ENCODE results near the gene MNAT1.

MNAT1 gene

GRCh38 chr14:60981633-60982455 is 247.3 kb downstream of the MNAT1 start:
- Histone ChIP-seq H4K20me1 (ENCODE audit: insufficient read depth, low read length) (no peaks in the 10 kb centered on the region), H3K4me2 (ENCODE audit: insufficient read depth, low read length) (peak overlapping the region; percentile 88), H3K9me3 (ENCODE audit: insufficient read depth, low read length, severe bottlenecking) (no peaks in the 10 kb centered on the region), H3K79me2 (ENCODE audit: insufficient read depth, low read length) (peaks cover 28% of the 10 kb centered on the region), H3K36me3 (ENCODE audit: insufficient read depth, low read length) (0 out of 2 replicates have a peak, but pooled peaks cover 4% of the 10 kb centered on the region), H3K4me3 (ENCODE audit: low read depth in 1 of 2, low read length in 2 of 2) (peak overlapping the region; percentile 84 to 93), H3K27me3 (ENCODE audit: insufficient read depth, low read length, poor library complexity) (no peaks in the 10 kb centered on the region), H2AFZ (ENCODE audit: low read depth, low read length) (peak overlapping the region; percentile 98), H3K27ac (ENCODE audit: low read length) (peak overlapping the region; percentile 76), H3K4me1 (ENCODE audit: insufficient read depth, low read length) (peaks cover 40% of the 10 kb centered on the region), H3K9ac (ENCODE audit: low read depth, low read length) (peak overlapping the region; percentile 68)
- no peak for TF ChIP-seq EZH2 (IDR thresholded peaks at IDR 0.05; ENCODE audit: borderline replicate concordance, low read depth, low read length, severe bottlenecking)
- TF ChIP-seq, protein P1, sequence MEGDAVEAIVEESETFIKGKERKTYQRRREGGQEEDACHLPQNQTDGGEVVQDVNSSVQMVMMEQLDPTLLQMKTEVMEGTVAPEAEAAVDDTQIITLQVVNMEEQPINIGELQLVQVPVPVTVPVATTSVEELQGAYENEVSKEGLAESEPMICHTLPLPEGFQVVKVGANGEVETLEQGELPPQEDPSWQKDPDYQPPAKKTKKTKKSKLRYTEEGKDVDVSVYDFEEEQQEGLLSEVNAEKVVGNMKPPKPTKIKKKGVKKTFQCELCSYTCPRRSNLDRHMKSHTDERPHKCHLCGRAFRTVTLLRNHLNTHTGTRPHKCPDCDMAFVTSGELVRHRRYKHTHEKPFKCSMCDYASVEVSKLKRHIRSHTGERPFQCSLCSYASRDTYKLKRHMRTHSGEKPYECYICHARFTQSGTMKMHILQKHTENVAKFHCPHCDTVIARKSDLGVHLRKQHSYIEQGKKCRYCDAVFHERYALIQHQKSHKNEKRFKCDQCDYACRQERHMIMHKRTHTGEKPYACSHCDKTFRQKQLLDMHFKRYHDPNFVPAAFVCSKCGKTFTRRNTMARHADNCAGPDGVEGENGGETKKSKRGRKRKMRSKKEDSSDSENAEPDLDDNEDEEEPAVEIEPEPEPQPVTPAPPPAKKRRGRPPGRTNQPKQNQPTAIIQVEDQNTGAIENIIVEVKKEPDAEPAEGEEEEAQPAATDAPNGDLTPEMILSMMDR (IDR thresholded peaks at IDR 0.05; ENCODE audit: borderline replicate concordance, extremely low read depth, low read length, poor library complexity, severe bottlenecking), result no peak
- no peak for ATAC-seq (ENCODE audit: insufficient read depth, low read depth)
- DNase-seq, result no peak

DNA sequence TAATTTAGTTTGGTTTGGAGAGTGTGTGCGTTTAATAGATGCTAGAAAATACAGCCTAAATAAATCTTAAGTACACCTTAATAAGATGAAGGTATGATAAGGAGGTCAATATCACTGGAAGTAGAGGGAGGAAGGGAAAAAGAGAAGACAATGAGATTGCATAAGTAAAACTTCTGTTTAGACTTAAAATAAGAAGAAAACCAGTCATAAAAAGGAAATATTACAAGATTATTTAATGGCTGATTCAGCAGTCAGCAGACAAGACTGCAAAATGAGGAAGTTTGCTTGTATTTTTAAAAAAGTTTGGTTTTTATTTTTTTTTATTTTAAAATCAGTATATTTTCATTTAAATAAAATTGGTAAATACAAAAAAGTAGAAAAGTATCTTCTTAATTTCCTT is 249.6 kb downstream of the MNAT1 start:
- Histone ChIP-seq H3K36me3 (ENCODE audit: insufficient read depth, low read length) (peaks cover 12% of the 10 kb centered on the region; the same call in 1 of the 2 replicates), H3K4me1 (ENCODE audit: insufficient read depth, low read length) (peaks cover 32% of the 10 kb centered on the region), H3K4me3 (ENCODE audit: low read depth in 1 of 2, low read length in 2 of 2) (no peak overlapping the region)

DNA sequence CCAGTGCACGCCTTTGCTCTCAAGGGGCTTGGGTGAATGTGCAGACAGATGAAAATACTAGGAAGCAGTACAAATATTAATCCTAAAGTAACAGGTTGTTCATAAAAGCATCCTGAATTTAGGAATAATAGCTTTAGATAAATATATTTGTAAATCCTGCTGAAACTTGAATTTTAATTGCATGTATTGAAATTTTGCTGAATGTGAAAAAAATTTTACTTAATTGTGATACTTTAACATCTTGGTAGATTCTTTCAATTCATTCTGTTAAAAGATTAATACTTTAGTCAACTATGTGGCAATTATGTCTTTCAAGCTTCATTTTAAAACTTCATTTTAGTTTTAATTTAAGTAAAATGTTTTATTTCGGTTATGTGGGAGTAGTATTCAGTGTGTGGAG is 251.9 kb downstream of the MNAT1 start:
- no peak for TF ChIP-seq EZH2 (IDR thresholded peaks at IDR 0.05; ENCODE audit: borderline replicate concordance, low read depth, low read length, severe bottlenecking)
- TF ChIP-seq, protein P1 (IDR thresholded peaks at IDR 0.05; ENCODE audit: borderline replicate concordance, extremely low read depth, low read length, poor library complexity, severe bottlenecking), result no peak
- ATAC-seq (ENCODE audit: insufficient read depth, low read depth) (no peak), DNase-seq (no peak)
- H3K4me3 ChIP-seq (ENCODE audit: low read depth in 1 of 2, low read length in 2 of 2), result no peak overlapping the region
- peaks cover 18% of the 10 kb centered on the region; the same call in 1 of the 2 replicates for H3K36me3 ChIP-seq (ENCODE audit: insufficient read depth, low read length)
- H3K4me1 ChIP-seq (ENCODE audit: insufficient read depth, low read length), result peaks cover 18% of the 10 kb centered on the region
- no peak overlapping the region for H2AFZ ChIP-seq (ENCODE audit: low read depth, low read length)
- H4K20me1 ChIP-seq (ENCODE audit: insufficient read depth, low read length), result no peaks in the 10 kb centered on the region
- H3K4me2 ChIP-seq (ENCODE audit: insufficient read depth, low read length), result no peak overlapping the region
- H3K27ac ChIP-seq (ENCODE audit: low read length), result no peak overlapping the region
- no peaks in the 10 kb centered on the region for H3K27me3 ChIP-seq (ENCODE audit: insufficient read depth, low read length, poor library complexity)
- no peaks in the 10 kb centered on the region for H3K9me3 ChIP-seq (ENCODE audit: insufficient read depth, low read length, severe bottlenecking)
- no peak overlapping the region for H3K9ac ChIP-seq (ENCODE audit: low read depth, low read length)
- peaks cover 16% of the 10 kb centered on the region for H3K79me2 ChIP-seq (ENCODE audit: insufficient read depth, low read length)

More for the DNA sequence above, 249.6 kb downstream of the MNAT1 start:
- Histone ChIP-seq H3K27me3 (ENCODE audit: insufficient read depth, low read length, poor library complexity) (no peaks in the 10 kb centered on the region), H4K20me1 (ENCODE audit: insufficient read depth, low read length) (no peaks in the 10 kb centered on the region), H3K27ac (ENCODE audit: low read length) (no peak overlapping the region), H3K79me2 (ENCODE audit: insufficient read depth, low read length) (peaks cover 28% of the 10 kb centered on the region), H2AFZ (ENCODE audit: low read depth, low read length) (no peak overlapping the region), H3K9me3 (ENCODE audit: insufficient read depth, low read length, severe bottlenecking) (no peaks in the 10 kb centered on the region), H3K4me2 (ENCODE audit: insufficient read depth, low read length) (no peak overlapping the region), H3K9ac (ENCODE audit: low read depth, low read length) (no peak overlapping the region)
- DNase-seq (no peak), ATAC-seq (ENCODE audit: insufficient read depth, low read depth) (no peak)
- TF ChIP-seq, protein P1 (IDR thresholded peaks at IDR 0.05; ENCODE audit: borderline replicate concordance, extremely low read depth, low read length, poor library complexity, severe bottlenecking), result no peak
- no peak for TF ChIP-seq EZH2 (IDR thresholded peaks at IDR 0.05; ENCODE audit: borderline replicate concordance, low read depth, low read length, severe bottlenecking)
